Anterior cingulate cortex (tissue), 58 donors: ENCODE results near the gene BICC1.
A peak's percentile ranks its signal among the peaks of the same experiment; 100 is the strongest.

Source experiments
- DNase-seq, 58 donors: peaks; one replicate each; lab custom pipeline; 2025; lab: John Stamatoyannopoulos, UW

BICC1 gene

GRCh38 chr10:58771863-58772262, 259.2 kb downstream of the BICC1 start:
- no peak for DNase-seq

DNA sequence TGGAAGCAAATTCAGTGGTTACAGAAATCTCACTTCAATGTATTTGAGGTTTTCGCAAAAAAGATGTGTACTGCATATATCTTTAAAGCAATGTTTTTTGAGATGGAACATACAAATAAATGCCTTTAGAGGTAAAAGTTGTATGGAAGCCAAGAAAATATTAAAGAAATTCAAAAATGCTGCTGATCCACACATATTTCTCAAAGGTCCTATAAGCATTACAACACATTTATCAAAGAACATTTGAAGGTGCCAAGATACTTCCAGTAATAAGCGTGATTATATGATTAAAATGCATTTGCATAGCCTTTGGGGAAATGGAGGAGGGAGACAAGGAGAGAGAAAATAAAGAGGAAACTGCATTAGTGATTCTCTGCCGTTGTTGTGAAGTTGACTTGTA, 260.1 kb downstream of the BICC1 start:
- no peak for DNase-seq

- DNase-seq: no peak
Measured at GRCh38 chr10:58773341-58773740, 260.7 kb downstream of the BICC1 start.

- no peak for DNase-seq
Measured at GRCh38 chr10:58773944-58774343, 261.3 kb downstream of the BICC1 start.

- DNase-seq: no peak
Measured at GRCh38 chr10:58775960-58776567, 263.4 kb downstream of the BICC1 start.

GRCh38 chr10:58776568-58777318, 264.1 kb downstream of the BICC1 start:
- DNase-seq: no peak

DNA sequence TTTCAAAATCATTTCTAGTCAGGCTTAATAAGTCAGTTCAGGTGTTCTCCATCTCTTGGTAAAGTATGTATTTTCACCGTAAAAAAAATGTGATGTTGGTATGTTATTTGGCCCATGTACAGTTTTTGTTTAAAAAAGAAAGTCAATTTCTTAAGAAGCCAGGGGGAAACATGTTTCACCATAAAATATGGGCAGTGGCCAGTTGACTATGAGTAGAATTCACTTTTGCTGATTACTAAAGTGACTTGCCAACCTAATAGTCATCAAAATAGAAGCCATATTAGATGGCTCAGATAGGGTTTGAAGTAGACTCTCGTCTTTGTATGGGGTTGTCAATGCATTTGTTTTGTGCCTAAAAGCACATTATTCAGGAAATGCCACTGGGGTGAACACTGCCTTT, 266.3 kb downstream of the BICC1 start:
- DNase-seq: no peak

DNA sequence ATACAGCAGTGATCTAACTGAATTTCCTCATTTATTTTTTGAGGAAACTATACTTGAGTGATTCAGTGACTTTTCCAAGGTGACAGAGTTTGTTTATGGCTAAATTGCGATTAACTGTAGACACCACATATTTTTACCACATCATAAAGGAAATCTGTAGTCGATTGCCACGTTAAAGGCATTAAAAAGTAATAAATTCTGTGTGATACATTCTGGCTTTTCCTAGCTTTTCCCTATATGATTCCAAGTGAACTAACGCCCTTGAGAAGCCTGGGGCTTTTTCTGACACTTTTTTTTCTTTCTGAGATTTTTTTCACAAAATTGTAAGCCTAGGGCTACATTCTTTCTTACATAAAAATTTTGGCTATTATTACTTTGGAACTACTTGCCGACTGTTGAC, 266.9 kb downstream of the BICC1 start:
- no peak for DNase-seq

- DNase-seq: no peak
Measured at GRCh38 chr10:58780476-58780875, 267.8 kb downstream of the BICC1 start.

DNA sequence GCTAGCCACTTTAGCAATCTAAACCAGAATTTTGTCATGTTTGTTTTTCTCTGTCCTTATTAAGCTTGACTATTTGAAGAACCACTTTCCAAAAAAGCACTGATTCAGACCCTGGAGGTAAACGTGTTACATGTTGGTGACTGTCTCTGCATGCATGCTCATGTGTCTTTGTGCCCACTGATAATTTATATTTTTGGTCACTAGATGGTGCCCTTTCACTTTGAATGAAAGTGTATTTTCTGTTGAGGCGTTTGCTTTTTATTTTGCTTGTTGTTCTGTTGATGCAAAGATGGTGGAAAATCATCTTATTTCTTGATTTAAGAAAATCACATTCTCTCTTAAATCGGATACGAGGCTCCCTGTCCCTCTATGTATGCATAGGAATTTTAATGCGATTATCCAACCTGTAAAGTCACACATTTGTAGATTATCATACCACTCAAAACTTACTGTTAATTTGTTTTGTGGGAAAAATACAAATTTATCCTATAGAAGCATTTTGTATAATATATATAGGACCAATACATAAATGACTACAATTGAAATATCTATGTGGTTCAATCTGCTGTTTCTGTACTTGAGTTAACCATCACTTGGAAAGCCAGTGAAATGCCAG, 269.3 kb downstream of the BICC1 start:
- DNase-seq: peak in 3 of 58 donors; percentile 3 to 63 (median 31)

DNA sequence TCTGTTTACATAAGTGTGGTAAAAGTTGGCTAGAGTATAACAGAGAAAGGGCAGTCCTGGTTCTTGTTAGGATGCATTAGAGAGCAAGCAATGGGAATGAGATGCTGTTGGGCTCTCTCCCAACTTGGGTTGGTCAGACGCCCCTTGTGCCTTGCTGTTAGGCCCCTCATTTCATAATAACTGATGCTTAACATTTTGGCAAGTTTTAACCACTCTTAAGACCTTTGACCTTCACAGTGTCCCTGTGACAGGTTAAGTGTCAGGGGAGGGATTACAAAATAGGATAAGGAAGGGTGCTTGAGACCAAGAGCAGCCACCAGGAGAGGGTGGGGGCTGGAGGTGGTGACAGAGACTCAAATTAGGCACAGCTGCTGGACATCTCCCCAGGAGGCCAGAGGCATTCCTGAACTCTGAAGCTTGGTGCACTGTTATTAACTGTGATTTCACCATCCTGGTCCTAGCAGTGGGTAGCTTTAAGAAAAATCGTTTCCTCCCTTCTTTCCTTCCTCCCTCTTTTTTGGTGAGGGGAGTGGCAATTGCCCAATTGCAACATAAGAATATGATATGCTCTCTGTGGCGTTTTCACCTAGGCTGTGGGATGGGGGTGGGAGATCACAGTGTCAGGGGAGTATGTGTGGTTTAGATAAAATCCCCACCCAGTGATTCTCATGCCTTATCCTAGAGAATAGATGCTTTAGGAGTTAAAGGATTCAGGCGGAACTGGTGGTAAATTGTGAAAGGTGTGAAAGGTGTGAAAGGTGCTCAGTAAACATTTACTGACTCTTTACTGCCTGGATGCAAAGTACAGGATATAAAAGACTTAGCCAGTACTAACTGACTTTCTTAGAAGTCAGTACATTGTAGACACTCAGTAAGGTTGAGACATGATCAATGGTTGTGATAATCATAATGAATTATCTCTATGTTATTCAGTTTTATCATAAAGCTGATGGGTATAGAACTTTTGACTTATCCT, 270.5 kb downstream of the BICC1 start:
- DNase-seq: no peak

- no peak for DNase-seq
Measured at GRCh38 chr10:58784361-58784760, 271.7 kb downstream of the BICC1 start.

DNA sequence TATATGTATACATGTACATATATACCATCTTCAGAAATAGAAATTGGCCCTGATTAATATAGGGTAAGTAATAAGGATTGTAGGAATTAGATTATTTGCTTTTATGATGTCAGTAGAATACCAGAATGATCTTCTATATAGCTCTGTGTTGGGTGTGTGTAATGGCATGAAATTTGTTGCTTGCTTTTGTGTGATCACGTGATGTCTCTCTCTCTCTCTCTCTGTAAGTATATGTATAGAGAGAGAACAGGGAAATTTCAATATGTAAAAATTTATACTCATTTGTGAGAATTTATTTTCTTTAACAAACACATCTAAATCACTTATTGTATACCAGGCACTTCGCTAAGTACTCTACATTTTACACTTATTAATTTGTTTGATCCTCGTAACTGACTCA, 272.7 kb downstream of the BICC1 start:
- DNase-seq: no peak

GRCh38 chr10:58791137-58791536, 278.5 kb downstream of the BICC1 start:
- no peak for DNase-seq

DNA sequence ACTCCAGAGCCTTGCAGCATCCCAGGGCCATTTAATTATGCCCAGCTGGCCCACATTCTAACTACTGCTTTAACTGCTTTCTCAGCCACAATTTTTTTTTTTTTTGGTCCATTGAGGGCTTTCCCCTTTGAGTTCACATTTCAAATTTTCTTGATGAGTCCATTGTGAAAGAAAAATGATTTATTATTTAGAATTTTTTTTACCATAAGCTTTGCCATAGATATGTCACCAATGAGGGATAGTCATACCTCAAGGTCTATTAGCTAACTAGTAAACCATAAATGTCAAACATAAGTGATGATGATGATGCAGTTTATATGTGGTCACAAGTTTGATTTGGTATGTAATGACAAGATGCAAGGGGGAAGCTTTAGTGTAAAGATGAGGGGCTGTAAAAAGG, 282.9 kb downstream of the BICC1 start:
- no peak for DNase-seq

DNA sequence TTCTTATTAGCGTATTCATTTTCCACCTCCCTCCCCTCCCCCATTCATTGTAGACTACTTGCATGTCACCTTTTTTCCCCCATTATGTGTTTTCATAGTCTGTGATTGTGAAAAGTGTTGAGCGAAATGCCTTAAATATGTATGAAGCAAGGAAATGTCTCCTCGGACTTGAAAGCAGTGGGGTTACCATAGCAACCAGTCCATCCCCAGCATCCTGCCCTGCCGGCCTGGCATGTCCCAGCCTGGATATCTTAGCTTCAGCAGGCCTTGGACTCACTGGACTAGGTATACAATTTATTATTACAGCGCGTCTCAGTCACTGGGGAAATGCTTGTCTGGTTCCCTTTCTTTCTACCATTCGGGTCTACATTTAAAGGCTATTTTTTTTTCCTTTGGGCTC, 283.6 kb downstream of the BICC1 start:
- peak in 39 of 58 donors; percentile 1 to 62 (median 18) for DNase-seq

DNA sequence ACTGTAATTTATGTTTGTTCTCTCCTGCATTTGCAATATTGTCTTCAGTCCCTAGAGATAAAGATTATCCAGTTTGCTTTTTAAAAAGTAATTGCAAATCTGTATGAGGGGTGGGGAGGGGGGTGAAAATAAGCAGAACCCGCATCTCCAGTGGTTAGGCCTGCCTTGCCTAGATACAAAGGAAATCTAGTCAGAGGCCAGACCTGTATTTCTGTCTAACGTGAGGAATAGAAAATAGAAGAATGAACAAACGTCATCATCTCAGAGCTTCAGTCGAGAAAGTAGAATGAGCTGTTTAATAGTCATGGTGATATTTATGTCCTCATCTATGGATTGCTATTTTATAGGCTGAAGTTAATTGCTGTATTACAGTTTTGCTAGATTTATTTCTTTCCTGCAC, 284.2 kb downstream of the BICC1 start:
- peak in 1 of 58 donors; percentile 1 for DNase-seq

DNA sequence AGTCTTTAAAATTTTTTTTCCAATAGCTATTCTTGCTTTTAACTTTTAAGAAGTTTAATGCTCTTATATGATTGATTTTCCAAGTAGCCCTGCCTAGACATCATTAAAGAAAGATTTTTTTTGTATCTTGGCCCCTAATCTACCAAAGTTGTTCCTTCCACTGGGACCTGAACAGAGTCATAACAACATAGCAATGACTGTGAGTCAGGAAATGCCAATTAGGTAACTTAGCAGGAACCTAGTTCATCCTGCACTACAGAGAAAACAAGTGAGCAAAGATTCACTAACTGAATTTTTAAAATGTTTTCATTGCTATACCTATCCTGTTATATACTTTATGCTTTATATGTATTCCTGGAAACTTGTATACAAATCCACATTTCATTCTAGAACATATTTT, 284.7 kb downstream of the BICC1 start:
- DNase-seq: no peak

GRCh38 chr10:58802047-58802446, 289.4 kb downstream of the BICC1 start:
- DNase-seq: no peak

DNA sequence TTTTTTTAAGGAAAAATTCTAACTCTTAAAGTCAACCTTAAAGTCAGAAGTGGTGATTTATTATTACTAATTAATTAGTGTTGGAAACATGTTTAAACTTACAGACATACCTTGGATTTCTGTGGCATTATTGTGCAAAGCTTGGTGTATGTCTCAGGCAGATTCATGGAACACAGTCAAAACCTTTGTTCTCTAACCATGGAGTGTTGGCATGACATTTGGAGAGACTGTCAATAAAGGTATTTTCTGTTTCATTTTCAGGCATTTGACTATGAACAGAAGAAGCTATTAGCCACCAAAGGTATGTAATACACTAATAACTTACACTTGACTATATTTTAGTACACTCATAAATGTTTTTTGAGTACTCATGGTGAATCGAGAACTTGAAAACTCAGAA, 293.7 kb downstream of the BICC1 start:
- no peak for DNase-seq
